GM23338 (cell line): ENCODE measurements around the gene AMPH.

Experiments used
- CTCF ChIP-seq, 2 experiments: fragments of 200-600 bp in 1 of 2; sonication (generic) in 1 of 2; conservative IDR thresholded peaks; 2 replicates each; pipeline versions ENCODE4 v1.5.1 to v1.6.1; 2016 to 2017; ENCODE audit warnings: antibody characterized with exemption in 2 of 2, low read depth in 2 of 2, mild to moderate bottlenecking in 2 of 2, moderate library complexity in 1 of 2
- EZH2 ChIP-seq: fragments of 200-600 bp; sonication (generic); IDR thresholded peaks from one replicate; pipeline ENCODE4 v1.8.0; 2017; ENCODE audit warnings: antibody characterized with exemption, mild to moderate bottlenecking, low read depth; ENCODE audit not compliant: unreplicated experiment
- EZH2phosphoT487 ChIP-seq: fragments of 200-600 bp; sonication (generic); IDR thresholded peaks from one replicate; pipeline ENCODE4 v1.8.1; 2018; ENCODE audit warnings: antibody characterized with exemption; ENCODE audit not compliant: unreplicated experiment
- JUNB ChIP-seq: IDR thresholded peaks from one replicate; pipeline ENCODE4 v1.6.1; 2016; ENCODE audit warnings: antibody characterized with exemption; ENCODE audit not compliant: unreplicated experiment
- NANOG ChIP-seq: IDR thresholded peaks from 2 replicates; pipeline ENCODE4 v1.6.1; 2016; ENCODE audit warnings: antibody characterized with exemption, borderline replicate concordance
- POLR2AphosphoS5 ChIP-seq: IDR thresholded peaks from 2 replicates; pipeline ENCODE4 v1.6.1; 2016; ENCODE audit warnings: antibody characterized with exemption, low read depth
- TF ChIP-seq, protein P1 (sequence below): IDR thresholded peaks from one replicate; pipeline ENCODE4 v1.6.1; 2018; ENCODE audit warnings: antibody characterized with exemption; ENCODE audit not compliant: unreplicated experiment

GRCh38 chr7:38367301-38367890, 263.8 kb downstream of the AMPH start:
- TF ChIP-seq CTCF (conservative IDR thresholded peaks at IDR 0.05; ENCODE audit: low read depth in 2 of 2) (no peak), POLR2AphosphoS5 (no peak), EZH2phosphoT487 (no peak), JUNB (no peak), EZH2 (no peak), NANOG (no peak)
- TF ChIP-seq, protein P1, sequence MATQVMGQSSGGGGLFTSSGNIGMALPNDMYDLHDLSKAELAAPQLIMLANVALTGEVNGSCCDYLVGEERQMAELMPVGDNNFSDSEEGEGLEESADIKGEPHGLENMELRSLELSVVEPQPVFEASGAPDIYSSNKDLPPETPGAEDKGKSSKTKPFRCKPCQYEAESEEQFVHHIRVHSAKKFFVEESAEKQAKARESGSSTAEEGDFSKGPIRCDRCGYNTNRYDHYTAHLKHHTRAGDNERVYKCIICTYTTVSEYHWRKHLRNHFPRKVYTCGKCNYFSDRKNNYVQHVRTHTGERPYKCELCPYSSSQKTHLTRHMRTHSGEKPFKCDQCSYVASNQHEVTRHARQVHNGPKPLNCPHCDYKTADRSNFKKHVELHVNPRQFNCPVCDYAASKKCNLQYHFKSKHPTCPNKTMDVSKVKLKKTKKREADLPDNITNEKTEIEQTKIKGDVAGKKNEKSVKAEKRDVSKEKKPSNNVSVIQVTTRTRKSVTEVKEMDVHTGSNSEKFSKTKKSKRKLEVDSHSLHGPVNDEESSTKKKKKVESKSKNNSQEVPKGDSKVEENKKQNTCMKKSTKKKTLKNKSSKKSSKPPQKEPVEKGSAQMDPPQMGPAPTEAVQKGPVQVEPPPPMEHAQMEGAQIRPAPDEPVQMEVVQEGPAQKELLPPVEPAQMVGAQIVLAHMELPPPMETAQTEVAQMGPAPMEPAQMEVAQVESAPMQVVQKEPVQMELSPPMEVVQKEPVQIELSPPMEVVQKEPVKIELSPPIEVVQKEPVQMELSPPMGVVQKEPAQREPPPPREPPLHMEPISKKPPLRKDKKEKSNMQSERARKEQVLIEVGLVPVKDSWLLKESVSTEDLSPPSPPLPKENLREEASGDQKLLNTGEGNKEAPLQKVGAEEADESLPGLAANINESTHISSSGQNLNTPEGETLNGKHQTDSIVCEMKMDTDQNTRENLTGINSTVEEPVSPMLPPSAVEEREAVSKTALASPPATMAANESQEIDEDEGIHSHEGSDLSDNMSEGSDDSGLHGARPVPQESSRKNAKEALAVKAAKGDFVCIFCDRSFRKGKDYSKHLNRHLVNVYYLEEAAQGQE, result no peak
